ENCODE results near the gene DCT. TPM values are rescaled to one million over a fixed set of nuclear protein-coding genes. Genes with fewer than 3 reads are reported as not detected.

DCT gene
- total and polyA plus RNA-seq, 2 donors (not counting 1 experiment from before 2014, with no cell fraction given) = 0.17 TPM; not detected in 1

DNA sequence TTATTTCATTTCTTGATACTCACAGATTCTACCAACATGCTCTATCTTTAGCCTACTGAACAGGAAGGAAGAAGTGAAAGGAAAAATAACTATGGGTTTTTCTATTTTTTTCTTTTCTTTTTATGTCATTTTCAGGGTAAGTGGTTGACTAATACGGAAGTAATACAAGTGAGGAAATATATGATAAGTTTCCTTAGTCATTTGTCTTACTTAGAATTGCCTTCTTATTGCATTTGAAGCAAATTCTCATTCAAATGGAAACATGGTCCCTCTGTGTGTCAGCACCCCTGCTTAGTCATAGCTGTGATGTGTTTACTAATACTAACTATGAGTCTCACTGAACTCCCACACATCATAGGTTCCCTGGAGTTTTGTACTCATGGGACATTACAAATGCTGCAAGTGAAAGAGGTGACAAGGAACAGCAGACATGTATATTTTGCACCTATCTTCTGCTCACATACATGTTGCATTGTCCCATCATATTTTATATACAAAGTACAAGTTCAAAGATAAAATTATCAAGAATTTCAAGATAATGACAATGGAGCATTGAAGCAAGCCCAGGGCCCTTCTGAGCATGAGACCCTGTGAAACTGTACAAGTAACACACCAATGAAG, 60.1 kb downstream of the DCT start:
- H3K4me1 ChIP-seq (ENCODE audit: control insufficient read depth, extremely low read depth, insufficient read depth, low read length) = no peaks in the 10 kb centered on the region
- no peak overlapping the region for H2AFZ ChIP-seq (ENCODE audit: low read length)
- no peak overlapping the region for H3K4me2 ChIP-seq (ENCODE audit: extremely low read depth, insufficient read depth, low read length)
- no peaks in the 10 kb centered on the region for H3K36me3 ChIP-seq (ENCODE audit: control insufficient read depth, insufficient read depth, low read length)
- TF ChIP-seq, protein P1, sequence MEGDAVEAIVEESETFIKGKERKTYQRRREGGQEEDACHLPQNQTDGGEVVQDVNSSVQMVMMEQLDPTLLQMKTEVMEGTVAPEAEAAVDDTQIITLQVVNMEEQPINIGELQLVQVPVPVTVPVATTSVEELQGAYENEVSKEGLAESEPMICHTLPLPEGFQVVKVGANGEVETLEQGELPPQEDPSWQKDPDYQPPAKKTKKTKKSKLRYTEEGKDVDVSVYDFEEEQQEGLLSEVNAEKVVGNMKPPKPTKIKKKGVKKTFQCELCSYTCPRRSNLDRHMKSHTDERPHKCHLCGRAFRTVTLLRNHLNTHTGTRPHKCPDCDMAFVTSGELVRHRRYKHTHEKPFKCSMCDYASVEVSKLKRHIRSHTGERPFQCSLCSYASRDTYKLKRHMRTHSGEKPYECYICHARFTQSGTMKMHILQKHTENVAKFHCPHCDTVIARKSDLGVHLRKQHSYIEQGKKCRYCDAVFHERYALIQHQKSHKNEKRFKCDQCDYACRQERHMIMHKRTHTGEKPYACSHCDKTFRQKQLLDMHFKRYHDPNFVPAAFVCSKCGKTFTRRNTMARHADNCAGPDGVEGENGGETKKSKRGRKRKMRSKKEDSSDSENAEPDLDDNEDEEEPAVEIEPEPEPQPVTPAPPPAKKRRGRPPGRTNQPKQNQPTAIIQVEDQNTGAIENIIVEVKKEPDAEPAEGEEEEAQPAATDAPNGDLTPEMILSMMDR (conservative IDR thresholded peaks at IDR 0.05 in 1 of 2, IDR thresholded peaks at IDR 0.05 in 1 of 2; ENCODE audit: low read depth in 1 of 2, low read length in 2 of 2) = no peak
- TF ChIP-seq EZH2 (IDR thresholded peaks at IDR 0.05; ENCODE audit: low read length, missing control alignments) = no peak
- no peaks in the 10 kb centered on the region for H4K20me1 ChIP-seq (ENCODE audit: control insufficient read depth, extremely low read depth, insufficient read depth, low read length)
- peak; percentile 75 to 83 for DNase-seq (ENCODE audit: low read depth in 2 of 2)
- no peaks in the 10 kb centered on the region for H3K27me3 ChIP-seq (ENCODE audit: control insufficient read depth, insufficient read depth, low read length)
- H3K79me2 ChIP-seq (ENCODE audit: control insufficient read depth, insufficient read depth, low read length) = no peaks in the 10 kb centered on the region
- H3K27ac ChIP-seq (ENCODE audit: insufficient read depth, low read length) = no peak overlapping the region
- H3K9me3 ChIP-seq (ENCODE audit: control insufficient read depth, insufficient read depth, low read depth, low read length) = no peaks in the 10 kb centered on the region
- no peak overlapping the region for H3K9ac ChIP-seq (ENCODE audit: insufficient read depth, low read length)
- no peak overlapping the region for H3K4me3 ChIP-seq (replicated peaks in 1 of 4; ENCODE audit: control extremely low read depth in 1 of 4, insufficient read depth in 1 of 4, low read depth in 3 of 4, low read length in 4 of 4)

- no peaks in the 10 kb centered on the region for H4K20me1 ChIP-seq (ENCODE audit: control insufficient read depth, extremely low read depth, insufficient read depth, low read length)
- no peak for DNase-seq (ENCODE audit: low read depth in 2 of 2)
- H3K27ac ChIP-seq (ENCODE audit: insufficient read depth, low read length) = no peak overlapping the region
- H3K27me3 ChIP-seq (ENCODE audit: control insufficient read depth, insufficient read depth, low read length) = no peaks in the 10 kb centered on the region
- H3K4me3 ChIP-seq (replicated peaks in 1 of 4; ENCODE audit: control extremely low read depth in 1 of 4, insufficient read depth in 1 of 4, low read depth in 3 of 4, low read length in 4 of 4) = no peak overlapping the region
- no peaks in the 10 kb centered on the region for H3K36me3 ChIP-seq (ENCODE audit: control insufficient read depth, insufficient read depth, low read length)
- no peaks in the 10 kb centered on the region for H3K9me3 ChIP-seq (ENCODE audit: control insufficient read depth, insufficient read depth, low read depth, low read length)
- H3K9ac ChIP-seq (ENCODE audit: insufficient read depth, low read length) = no peak overlapping the region
- H3K4me1 ChIP-seq (ENCODE audit: control insufficient read depth, extremely low read depth, insufficient read depth, low read length) = no peaks in the 10 kb centered on the region
- no peaks in the 10 kb centered on the region for H3K79me2 ChIP-seq (ENCODE audit: control insufficient read depth, insufficient read depth, low read length)
- H2AFZ ChIP-seq (ENCODE audit: low read length) = no peak overlapping the region
- H3K4me2 ChIP-seq (ENCODE audit: extremely low read depth, insufficient read depth, low read length) = no peak overlapping the region
- TF ChIP-seq, protein P1 (conservative IDR thresholded peaks at IDR 0.05 in 1 of 2, IDR thresholded peaks at IDR 0.05 in 1 of 2; ENCODE audit: low read depth in 1 of 2, low read length in 2 of 2) = no peak
- TF ChIP-seq EZH2 (IDR thresholded peaks at IDR 0.05; ENCODE audit: low read length, missing control alignments) = no peak
Measured at GRCh38 chr13:94417294-94417693, 62.2 kb downstream of the DCT start.

- Histone ChIP-seq H3K36me3 (ENCODE audit: control insufficient read depth, insufficient read depth, low read length) (no peaks in the 10 kb centered on the region), H3K79me2 (ENCODE audit: control insufficient read depth, insufficient read depth, low read length) (no peaks in the 10 kb centered on the region)
Measured at GRCh38 chr13:94416454-94417080, 62.9 kb downstream of the DCT start.

More at GRCh38 chr13:94416454-94417080, 62.9 kb downstream of the DCT start:
- H4K20me1 ChIP-seq (ENCODE audit: control insufficient read depth, extremely low read depth, insufficient read depth, low read length) = no peaks in the 10 kb centered on the region
- DNase-seq (ENCODE audit: low read depth in 2 of 2) = peak; percentile 30 to 39
- no peaks in the 10 kb centered on the region for H3K4me1 ChIP-seq (ENCODE audit: control insufficient read depth, extremely low read depth, insufficient read depth, low read length)
- H3K27ac ChIP-seq (ENCODE audit: insufficient read depth, low read length) = no peak overlapping the region
- no peak overlapping the region for H2AFZ ChIP-seq (ENCODE audit: low read length)
- H3K9me3 ChIP-seq (ENCODE audit: control insufficient read depth, insufficient read depth, low read depth, low read length) = no peaks in the 10 kb centered on the region
- TF ChIP-seq EZH2 (IDR thresholded peaks at IDR 0.05; ENCODE audit: low read length, missing control alignments) = no peak
- TF ChIP-seq, protein P1 (conservative IDR thresholded peaks at IDR 0.05 in 1 of 2, IDR thresholded peaks at IDR 0.05 in 1 of 2; ENCODE audit: low read depth in 1 of 2, low read length in 2 of 2) = peak in 1 of 2 donors; percentile 46
- no peak overlapping the region for H3K4me3 ChIP-seq (replicated peaks in 1 of 4; ENCODE audit: control extremely low read depth in 1 of 4, insufficient read depth in 1 of 4, low read depth in 3 of 4, low read length in 4 of 4)
- H3K27me3 ChIP-seq (ENCODE audit: control insufficient read depth, insufficient read depth, low read length) = no peaks in the 10 kb centered on the region
- no peak overlapping the region for H3K9ac ChIP-seq (ENCODE audit: insufficient read depth, low read length)
- H3K4me2 ChIP-seq (ENCODE audit: extremely low read depth, insufficient read depth, low read length) = no peak overlapping the region
